Activated CD4-positive, CD25-positive, alpha-beta regulatory T cell treated with anti-CD3 and anti-CD28 coated beads, Interleukin-2, amount 50 U/mL, for 72 hours (primary cell): Measurements from ENCODE around the gene ANKRD6.
"Not testable (repeated sequence)": the region's sequence is repeated elsewhere in the genome, so short reads cannot be mapped to it uniquely, and the experiment has no call there.

Experiments used
- DNase-seq: peaks from one replicate; pipeline ENCODE4 v3.0.0; 2021

The ANKRD6 gene

DNA sequence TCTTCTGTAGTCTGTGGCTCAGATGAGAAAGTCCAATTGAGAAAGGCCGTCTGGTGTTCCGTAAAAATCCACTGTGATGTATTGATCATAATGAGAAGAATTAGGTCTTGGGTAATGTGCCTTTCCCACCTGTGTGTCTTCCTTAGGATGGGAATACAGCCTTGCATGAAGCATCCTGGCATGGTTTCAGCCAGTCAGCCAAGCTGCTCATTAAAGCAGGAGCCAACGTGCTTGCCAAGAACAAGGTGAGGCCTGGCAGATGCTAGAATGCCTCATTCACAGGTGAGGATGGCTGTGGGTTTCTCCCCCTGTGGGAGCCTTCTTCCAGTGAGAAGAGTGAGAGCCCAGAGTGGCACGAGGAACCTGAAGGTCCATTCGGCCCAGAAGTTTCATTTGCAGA, 172.9 kb downstream of the ANKRD6 start:
- no peak for DNase-seq

DNA sequence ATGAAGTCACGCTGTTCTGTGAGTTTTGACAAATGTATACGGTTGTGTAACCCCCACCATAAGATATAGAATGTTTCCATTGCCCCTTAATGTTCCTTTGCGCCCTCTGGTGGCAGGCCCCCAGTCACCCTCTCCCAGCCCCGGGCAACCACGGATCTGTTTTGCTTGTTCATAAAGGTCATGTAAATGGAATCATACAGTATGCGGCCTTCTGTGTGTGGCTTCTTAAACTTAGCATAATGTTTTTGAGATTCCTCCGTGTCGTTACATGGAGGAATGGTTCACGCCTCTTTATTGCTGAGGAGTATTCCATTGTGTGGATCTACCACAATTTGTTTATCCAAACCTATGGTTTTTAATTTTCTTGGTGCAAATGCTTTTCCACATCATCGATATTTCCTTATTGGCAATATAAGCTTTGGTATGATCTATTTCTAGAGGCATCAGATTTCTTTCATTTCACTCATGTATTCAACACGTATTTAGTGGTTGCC, 177.2 kb downstream of the ANKRD6 start:
- peak; percentile 74 for DNase-seq

DNA sequence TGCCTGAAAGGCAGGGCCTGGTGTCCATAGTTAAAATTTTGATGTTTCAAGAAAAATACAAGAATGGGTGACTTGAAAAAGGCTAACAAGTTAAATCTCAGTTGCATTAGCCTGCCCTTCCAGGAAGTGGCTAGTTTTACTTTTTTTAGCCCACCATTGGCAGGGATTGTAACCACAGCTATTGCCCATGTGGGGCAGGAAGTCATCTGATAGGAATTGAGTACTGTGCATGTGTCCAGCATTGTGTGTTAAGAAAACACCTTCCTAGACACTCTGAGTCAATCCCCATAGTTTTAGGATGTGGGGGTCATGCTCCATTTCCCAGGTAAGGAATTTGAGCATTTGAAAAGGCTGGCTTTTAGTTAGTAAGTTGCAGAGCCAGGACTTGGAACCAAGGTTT, 178.7 kb downstream of the ANKRD6 start:
- DNase-seq = no peak

DNA sequence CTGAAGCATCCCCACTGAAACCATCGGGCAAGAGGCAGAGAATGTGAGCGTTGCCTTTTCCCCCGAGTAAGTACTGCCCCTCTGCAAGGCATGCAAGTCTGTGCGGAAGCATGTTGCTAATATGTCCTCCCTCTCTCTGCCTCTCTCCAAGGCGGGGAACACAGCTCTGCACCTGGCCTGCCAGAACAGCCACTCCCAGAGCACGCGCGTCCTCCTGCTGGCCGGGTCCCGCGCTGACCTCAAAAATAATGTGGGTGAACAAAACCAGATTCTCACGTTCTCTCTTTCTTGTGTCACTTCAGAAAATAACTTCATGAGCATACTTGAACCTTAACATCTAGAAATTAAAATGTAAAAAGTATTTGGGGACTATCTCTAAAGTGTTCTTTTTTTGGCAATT, 179.2 kb downstream of the ANKRD6 start:
- no peak for DNase-seq

DNA sequence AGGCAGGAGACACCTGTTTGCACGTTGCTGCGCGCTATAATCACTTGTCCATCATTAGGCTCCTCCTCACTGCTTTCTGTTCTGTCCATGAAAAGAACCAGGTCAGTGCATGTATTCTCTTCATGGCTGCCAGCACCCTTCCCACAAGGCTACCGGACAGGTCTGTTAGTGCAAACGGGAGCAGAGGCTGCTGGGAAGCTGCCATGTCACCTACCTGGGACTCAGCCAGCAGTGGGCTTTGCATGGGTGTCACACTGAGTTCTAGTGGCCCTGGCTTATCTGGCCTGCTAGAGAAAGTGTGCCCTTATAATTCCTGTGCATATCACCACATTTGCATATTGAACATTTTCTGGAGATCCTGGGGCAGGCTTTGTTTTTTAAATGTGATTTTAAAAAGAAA, 180.8 kb downstream of the ANKRD6 start:
- no peak for DNase-seq

DNA sequence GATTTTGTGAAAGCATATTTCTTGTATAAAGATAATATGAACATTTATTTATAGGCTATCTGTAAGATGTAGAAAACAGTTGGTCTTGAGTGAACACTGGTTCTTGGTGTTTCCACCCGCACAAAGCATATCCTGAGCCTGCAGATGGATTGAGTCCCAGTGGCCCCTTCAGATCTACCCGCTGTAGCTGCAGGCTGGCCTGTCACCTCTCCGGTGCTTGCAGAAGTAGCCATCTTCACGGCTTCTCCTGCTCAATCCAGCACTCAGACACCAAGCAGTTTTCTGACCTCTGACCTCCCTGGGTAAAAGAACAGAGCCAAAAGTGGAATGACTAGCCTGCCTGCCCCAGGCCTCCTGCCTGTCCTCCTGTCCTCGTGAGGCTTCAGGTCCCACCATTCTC, 182.9 kb downstream of the ANKRD6 start:
- no peak for DNase-seq

DNA sequence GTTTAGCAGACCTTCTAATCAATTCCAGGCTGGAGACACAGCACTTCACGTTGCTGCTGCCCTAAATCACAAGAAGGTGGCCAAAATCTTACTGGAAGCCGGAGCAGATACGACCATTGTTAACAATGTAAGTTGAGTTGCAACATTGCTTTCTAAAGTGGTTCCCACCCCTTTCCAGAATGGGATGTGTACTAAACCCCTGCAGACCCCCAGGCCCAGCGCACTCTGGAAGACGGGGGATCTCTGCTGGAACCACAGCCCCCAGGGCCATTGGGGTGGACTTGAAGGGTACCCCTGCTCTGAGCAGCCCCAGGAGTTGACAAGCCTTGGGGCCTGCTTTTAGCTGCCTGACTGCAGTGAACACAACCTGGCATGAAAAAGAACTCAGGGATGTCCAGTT, 183.6 kb downstream of the ANKRD6 start:
- DNase-seq = no peak

DNA sequence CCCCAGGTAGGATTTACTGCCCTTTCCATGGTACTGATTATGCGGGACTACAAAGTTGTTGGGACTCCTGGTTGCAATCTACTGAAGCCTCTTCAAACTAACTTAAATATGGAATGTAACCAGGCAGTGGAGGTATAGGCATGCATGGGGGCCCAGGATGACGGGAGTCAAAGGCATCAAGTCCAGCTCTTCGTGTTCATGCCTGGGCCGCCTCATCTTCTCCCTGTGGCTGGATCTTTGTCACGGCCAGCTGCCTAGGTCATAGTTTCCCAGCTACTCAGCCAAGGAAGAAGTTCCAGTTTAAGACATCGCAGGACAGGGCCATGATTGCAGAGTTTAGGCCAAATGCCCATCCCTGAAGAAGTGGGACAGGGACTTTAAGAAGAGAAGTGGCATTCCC, 185.1 kb downstream of the ANKRD6 start:
- DNase-seq = no peak

DNA sequence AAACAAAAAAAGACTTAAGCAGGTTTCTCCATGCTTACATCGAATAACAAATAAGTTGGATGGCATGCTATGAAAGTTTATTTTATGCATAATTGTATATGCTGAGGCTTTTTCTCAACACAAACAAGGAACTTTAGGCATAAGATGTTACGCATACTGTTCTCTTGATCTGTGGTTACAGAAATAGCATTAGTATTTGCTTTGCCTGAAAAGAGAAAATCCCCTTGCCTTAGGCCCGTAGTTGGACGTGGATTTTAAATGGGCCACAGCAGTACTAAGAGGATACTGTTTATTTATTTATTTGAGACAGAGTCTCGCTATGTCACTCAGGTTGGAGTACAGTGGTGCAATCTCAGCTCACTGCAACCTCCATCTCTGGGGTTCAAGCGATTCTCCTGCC, 186.6 kb downstream of the ANKRD6 start:
- no peak for DNase-seq

DNA sequence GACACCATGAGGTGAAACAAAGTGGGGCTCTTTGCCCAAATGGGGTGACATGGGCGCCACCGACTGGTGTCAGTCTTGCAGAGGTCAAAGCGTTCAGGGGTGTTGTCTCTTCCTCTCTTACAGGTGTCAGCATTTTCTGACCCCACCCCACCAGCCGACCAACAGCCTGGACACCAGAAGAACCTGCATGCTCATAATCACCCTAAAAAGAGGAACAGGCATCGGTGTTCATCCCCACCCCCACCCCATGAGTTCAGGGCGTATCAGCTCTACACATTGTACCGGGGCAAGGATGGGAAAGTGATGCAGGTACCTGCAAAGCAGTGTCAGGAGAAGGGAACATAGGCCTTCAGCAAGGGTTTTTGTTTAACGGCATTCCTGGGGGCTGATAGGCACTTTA, 190.8 kb downstream of the ANKRD6 start:
- DNase-seq = no peak

DNA sequence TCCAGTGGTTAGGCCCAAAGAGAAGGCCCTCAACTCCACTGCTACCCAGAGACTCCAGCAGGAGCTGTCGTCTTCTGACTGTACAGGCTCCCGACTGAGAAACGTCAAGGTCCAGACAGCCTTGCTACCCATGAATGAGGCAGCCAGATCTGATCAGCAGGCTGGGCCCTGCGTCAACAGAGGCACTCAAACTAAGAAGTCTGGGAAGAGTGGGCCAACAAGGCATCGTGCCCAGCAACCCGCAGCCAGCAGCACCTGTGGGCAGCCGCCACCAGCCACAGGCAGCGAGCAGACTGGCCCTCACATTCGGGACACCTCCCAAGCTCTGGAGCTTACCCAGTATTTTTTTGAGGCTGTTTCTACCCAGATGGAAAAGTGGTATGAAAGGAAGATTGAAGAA, 197.5 kb downstream of the ANKRD6 start:
- no peak for DNase-seq

DNA sequence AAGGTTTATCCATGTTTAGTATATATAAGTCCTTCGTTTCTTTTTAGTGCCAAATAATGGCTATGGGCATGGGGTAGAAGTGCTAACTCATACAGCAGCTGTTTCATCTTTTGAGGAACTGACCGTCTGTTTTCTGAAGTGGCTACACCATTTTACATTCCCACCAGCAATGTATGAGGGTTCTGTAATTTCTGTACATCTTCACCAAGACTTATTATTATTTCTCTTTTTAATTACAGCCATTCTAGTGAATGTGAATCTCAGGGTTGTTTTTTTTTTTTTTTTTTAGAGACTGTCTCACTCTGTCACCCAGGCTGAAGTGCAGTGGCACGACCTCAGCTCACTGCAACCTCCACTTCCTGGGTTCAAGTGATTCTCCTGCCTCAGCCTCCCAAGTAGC, 203.5 kb downstream of the ANKRD6 start:
- not testable (repeated sequence) for DNase-seq

DNA sequence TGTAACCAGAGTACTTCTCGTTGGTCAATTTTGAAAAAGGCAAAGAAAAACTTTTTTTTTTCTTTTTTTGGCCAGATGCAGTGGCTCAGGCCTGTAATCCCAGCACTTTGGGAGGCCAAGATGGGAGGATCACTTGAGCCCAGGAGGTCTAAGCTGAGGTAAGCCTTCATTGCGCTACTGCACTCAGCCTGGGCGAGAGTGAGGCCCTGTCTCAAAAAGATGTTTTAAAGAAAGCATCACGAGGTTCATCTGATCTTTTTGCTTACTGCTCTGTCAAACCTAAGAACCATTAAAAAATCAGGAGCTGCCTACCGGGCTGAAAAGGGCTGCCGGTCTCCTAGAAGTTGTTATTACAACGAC, 205.0 kb downstream of the ANKRD6 start:
- DNase-seq = no peak

DNA sequence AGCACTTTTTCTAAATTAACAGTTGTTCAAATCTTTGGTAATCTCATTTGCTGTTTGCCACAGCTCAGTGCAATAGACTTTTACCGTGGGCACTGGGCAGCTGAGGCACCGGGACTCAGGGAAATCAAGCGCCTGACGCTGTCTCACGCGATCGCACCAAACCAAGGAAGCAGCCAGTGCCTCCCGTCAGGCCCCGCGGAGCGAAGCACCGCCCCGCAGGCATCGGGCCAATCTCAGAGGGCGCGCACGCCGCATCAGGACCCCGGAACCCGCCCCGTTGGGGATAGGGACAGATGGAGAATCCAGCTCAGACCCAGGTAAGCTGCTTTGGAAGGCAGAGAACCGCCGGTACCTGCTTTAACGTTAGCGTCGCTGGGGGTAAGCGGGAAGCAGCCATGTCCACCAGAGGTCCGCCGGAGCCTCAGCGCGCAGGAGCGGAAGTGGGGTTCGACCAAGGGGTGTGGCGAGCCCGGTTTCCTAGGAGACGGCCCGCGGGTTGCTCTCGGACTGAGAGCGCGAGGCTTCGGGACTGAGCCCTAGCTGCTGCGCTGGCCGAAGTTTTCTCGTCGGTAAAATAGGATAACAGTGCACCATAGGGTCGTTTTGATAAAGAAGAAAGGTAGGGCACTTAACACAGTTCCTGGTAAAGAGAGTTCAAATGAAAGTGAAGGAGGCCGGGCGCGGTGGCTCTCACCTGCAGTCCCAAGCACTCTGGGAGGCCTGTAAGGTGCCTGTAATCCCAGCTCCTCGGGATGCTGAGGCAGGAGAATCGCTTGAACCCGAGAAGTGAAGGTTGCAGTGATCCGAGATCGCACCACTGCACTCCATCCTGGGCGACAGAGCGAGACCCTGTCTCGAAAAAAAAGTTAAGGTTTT, 205.6 kb downstream of the ANKRD6 start, which contains the start of gene LYRM2:
TSS of gene LYRM2 (minus strand) at position 428 of the 876 bp plus-strand sequence. CDS start at position 397, 31 bp downstream.
- DNase-seq = peak; percentile 95

DNA sequence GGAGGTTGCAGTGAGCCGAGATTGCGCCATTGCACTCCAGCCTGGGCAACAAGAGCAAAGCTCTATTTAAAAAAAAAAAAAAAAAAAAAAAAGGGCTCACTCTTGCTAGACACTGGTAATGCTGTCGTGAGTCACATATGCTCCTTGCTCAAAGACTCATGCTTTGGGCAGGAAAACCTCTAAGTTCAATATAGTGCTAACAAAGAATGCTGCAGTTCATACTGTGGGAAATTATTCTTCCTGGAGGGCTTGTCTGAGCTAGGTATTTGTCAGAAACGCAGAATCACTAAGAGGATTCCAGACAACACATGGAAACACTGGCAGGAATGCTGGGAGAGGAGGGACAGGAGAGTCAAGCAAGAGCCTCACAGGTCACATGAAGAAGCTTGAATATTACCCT, 207.9 kb downstream of the ANKRD6 start:
- DNase-seq = no peak

DNA sequence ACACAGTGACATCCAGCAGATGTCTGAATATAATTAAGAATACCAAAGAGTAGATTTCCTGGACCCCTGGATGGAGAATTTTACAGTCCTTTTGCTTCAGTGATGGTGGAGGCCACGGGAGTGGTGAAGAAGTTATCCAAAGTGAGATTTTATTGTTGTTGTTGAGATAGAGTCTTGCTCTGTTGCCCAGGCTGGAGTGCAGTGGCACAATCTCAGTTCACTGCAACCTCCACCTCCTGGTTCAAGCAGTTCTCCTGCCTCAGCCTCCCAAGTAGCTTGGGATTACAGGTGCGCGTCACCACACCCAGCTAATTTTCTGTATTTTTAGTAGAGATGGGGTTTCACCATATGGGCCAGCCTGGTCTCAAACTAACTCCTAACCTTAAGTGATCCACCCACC, 208.6 kb downstream of the ANKRD6 start:
- DNase-seq = not testable (repeated sequence)

DNA sequence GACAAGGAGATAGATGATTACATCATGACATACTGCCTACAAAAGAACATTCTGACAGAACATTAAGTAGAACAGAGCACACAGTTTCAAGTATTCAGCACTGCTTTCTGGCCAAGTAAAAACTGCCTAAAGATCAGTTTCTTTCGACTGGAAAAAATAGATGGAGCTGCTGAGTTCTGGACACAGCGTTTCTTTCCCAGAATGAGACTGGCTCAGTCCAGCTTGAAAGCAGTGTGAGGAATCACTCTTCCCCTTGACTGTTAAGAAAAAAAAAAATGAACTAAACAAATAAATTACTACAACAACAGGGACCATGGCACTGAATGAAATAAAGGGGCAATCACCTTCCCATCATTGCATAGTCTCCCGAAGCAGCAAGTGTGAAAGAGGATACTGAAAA, 210.0 kb downstream of the ANKRD6 start:
- DNase-seq = no peak

DNA sequence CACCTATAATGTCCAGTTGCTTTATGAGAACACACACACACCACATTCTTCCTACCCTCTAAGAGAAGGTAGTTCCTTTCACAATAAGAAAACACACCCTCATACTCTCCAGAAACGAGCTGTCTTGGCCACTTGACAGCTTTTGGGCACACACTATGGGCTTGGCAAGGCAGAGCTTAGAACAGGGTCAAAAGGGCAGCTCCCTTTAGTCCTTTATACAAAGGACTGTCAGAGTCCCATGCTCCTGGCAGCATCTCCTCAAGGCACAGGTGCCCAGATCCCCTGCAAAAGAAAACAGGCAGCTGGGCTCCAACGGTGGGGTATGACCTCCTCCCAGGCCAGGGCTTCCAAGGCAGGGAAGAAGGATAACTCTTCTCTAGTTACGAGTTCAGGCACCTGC, 210.5 kb downstream of the ANKRD6 start:
- DNase-seq = no peak

DNA sequence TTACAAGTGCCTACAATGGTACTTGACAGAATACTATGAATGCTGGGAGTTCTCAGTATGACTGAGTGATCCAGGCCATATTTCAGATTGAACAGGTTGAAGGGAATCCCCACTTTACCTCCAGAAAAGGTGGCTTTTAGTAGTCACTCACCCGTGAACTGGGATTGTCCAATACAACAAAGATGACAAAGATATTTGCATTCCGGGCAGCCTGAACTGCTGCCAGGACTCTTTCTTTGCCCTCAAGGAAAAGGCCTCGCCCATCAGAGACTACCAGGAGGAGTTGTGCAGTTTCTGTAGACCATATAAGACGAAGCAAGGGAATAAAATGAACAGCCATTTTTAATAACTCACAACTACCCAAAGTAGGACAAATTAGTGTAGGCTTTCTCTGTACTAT, 211.9 kb downstream of the ANKRD6 start:
- no peak for DNase-seq

DNA sequence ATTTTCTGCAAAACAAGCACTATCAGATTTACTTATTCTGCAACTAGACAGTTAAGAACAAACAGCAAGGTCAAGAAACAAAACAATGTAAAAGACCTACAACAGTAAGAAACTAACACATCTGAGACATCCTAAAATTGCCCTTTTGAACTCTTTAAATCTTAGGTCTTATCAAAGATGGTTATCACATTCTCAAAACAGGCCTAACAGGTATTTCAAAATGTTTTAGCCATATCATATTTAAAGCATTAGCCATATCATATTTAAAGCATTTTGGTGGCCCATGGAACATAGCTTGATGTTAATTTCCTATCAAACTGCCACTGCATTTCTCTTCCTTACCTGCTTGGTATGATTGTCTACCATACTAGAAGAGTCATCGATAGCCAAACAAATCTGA, 216.7 kb downstream of the ANKRD6 start:
- no peak for DNase-seq

DNA sequence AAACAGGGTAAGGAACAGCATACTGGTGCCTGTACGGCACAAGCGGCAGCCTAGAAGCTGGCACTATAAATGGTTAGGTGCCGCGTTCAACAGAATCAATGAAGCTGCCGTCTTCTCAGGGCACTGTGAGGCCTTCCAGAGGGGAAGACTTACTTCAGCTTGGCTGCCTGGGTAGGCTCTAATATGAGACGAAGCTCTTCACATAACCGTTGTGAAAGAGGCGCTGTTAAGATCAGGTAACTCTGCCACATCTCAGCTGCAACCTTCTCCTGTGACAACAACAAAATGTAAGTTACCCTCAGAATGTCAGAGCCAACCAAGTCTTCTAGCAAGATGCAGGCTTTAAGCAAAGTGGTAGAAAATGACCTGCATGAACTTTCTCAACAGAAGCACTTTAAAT, 217.6 kb downstream of the ANKRD6 start:
- DNase-seq = no peak

DNA sequence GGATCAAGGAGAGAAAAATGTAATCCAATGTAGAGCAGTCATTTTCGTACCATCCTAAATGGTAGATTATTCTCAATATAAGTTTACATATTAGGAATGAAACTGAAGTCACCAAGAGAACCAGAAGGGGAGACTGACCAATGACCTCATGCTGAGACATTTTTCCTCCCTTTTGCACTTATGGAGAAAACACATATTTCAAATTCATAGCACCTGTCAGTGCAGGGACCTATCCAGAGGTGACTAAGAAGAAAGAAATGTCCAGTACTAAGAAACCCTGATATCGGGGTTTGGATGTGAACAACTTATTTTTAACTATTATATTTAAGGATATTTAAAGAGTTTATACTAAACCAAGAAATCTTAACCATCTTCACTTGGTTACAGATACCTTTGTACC, 222.2 kb downstream of the ANKRD6 start:
- no peak for DNase-seq

DNA sequence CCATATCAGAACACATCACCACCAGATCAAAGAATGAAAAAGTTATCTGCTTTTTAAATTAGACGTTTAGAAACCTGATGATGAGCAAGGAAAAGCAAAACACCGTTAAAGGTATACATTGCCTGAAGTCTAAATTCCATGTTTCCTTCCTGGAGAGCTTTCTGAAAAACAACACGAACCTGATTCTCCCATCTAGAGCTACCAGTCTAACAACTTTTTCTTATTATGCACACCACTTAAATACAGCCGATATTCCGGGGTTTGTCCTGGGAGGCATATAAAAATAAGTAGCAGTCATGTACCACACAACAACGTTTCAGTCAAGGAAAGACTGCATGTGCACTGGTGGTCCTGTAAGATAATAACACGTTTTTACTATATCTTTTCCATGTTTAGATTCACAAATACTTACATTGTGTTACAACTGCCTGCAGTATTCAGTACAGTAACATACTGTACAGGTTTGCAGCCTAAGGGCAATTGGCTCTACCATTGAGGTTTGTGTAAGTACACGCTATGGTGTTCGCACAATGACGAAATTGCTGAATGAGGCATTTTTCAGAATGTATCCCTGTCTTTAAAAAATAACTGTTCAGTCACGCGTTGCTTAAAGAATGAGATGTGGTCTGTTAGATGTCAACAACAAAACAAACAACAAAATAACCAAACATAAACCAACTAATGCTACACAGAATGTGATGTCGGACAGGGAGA, 224.7 kb downstream of the ANKRD6 start:
- DNase-seq = no peak

DNA sequence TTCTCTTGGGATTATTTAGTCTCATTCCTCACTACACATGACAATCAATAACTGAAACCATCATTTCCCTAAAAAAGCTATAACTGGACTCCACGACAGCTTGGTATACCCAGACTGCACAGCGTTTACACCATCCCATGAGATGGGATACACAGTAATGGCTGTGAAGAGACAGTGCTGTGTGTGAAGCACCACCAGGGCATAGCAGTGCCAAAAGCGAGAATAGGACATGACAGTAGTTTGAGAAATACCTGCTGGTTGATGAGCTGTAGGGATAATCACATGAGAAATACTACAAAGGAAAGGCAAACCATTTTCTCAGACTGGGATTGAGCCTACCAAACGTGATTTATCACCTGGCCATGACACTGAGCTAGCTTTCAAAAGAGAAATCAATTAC, 228.0 kb downstream of the ANKRD6 start:
- no peak for DNase-seq
